GM20000 (cell line): ENCODE results near the gene PITPNM1.

ENCODE experiments used
- DNase-seq: peaks from one replicate; pipeline ENCODE4 v3.0.0; 2012; ENCODE audit warnings: low spot score
- TF ChIP-seq, protein P1 (sequence below): IDR thresholded peaks from 2 replicates; pipeline ENCODE4 v1.5.1; 2012; ENCODE audit warnings: mild to moderate bottlenecking, control low read depth; ENCODE audit errors: extremely low read depth, missing control alignments

PITPNM1 gene

DNA sequence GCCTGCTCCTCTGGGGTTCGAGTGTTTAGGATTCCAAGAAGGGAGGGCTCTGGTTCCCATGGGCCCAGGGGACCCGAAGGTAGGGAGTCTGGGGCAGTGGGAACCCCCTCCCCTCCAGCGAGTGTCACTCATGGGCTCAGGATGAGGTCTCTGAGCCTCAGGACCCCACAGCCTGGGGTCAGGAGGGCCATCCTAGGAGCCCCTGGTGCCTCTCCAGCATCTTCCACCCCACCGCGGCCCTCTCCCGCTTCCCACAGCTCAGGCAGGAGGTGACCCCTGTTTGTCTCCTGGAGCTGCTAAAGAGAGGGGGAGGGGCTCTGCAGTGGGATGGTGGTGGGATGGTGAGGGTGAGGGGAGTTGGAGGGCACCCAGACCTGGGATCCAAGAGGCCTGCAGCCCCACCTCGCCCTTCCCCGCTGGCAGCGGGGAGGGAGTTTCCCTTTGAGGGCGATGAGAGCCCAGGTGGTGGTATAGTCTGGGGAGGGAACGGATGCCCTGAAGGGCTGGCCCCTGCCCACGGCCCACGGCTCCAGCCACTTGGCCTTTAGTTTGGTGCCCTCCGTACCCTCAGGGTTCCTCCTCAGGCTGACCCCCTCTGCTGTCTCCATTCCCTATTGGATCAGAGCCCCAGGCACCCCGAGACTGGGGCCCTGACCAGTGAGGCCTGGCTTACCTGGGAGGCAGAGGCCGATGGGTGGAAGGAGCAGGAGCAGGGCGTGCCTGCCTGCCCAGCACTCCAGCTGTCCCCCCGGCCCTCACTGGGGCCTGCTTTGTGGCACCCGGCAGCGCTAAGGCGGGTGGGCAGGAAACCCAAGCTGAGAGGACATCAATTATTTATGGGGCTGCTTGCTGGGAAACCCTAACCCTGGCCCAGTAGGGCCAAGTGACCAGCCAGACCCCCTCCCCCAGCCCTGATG is 51.1 kb downstream of the PITPNM1 start:
- TF ChIP-seq, protein P1, sequence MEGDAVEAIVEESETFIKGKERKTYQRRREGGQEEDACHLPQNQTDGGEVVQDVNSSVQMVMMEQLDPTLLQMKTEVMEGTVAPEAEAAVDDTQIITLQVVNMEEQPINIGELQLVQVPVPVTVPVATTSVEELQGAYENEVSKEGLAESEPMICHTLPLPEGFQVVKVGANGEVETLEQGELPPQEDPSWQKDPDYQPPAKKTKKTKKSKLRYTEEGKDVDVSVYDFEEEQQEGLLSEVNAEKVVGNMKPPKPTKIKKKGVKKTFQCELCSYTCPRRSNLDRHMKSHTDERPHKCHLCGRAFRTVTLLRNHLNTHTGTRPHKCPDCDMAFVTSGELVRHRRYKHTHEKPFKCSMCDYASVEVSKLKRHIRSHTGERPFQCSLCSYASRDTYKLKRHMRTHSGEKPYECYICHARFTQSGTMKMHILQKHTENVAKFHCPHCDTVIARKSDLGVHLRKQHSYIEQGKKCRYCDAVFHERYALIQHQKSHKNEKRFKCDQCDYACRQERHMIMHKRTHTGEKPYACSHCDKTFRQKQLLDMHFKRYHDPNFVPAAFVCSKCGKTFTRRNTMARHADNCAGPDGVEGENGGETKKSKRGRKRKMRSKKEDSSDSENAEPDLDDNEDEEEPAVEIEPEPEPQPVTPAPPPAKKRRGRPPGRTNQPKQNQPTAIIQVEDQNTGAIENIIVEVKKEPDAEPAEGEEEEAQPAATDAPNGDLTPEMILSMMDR, result no peak
- DNase-seq, result no peak

DNA sequence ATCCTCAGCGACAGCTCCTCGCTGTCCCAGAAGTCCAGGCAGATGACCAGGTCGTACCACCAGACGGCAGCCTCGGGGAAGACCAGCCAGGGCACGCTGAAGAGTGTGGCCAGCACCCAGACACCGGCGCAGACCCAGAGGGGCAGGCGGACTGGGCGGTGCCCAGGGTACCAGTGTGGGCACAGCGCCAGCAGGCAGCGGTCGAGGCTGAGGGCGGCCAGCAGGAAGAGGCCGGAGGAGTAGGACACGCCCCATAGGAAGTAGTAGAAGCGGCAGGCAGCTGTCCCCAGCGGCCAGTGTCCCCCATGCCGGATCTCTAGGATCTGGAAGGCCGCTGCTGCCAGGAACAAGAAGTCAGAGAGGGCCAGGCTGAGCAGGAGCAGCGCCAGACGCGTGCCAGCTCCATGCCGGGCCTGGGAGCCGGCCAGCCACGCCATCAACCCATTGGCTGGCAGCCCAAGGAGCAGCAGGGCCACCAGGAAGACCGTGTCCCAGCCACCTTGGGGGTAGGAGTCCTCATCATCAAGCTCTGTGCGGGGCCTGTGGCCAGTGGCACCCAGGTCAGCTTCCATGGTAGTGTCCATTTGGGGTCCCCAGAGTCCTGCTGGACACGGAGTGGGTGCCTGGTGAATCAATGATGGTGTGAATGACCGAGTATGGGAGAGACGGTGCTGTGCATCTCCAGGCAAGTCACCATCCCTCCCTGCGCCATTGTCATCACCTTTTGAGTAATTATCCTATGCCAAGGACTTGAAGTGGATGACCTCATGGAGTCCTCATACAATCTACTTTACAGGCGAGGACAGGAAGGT is 52.8 kb downstream of the PITPNM1 start, which contains the start of gene GPR152:
Gene GPR152 (minus strand): TSS at position 589 of the 812 bp plus-strand sequence. CDS start 5 bp downstream, at position 584.
- DNase-seq, result no peak
- TF ChIP-seq, protein P1, result no peak

DNA sequence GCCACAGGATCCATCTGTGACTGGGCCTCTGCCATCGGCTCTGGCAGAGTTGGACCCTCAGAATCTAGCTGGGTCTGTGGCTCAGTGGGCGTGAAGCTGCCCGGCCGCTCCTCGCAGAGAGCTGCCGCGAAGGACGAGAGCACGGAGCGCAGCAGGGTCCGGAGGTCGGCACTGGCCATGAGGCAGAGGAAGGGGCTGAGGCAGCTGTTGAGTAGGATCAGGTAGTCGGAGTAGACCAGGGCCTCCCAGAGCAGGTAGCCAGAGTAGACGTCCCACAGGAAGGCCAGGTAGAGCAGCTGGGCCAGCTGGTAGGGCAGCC is 53.5 kb downstream of the PITPNM1 start:
- DNase-seq, result no peak
- TF ChIP-seq, protein P1, result no peak

DNA sequence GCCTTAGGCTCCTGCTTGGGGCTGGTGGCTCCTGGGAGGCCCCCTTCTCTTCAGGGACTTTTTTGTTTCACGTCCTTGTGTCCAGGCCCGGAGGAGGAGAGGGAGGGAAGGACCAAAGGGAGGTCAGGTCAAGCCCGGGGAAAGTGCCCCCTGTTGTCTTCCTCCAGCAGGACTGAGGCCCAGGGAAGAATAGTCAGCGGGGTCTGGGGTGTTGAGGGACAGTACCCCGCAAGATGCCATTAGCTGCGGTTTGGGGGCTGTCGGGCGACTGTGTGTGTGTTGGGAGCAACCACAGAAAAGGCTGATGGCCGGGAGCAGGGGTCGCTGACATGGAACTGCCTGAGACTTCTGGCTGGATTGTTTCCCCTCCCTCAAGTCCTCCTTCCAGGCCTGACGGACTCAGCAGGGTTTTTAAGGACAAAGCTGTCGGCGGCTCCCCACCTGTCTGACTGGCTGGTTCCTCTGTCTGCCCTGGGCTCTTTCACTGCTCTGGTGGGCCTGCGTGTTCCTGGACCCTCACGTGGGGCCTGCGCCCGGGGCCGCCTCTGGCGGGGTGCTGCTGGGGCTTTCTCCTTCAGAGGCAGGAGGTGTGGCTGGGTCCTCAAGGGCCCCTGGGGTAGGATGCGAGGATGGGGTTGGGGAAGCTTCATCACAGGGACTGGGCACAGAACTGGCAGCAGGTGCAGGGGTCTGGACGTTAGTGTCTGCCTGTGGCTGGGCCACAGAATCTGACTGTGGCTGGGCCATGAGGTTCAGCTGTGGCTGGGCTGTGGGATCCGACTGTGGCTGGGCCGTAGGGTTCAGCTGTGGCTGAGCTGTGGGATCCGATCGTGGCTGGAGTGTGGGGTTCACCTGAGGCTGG is 54.1 kb downstream of the PITPNM1 start:
- DNase-seq, result no peak
- TF ChIP-seq, protein P1, result no peak

DNA sequence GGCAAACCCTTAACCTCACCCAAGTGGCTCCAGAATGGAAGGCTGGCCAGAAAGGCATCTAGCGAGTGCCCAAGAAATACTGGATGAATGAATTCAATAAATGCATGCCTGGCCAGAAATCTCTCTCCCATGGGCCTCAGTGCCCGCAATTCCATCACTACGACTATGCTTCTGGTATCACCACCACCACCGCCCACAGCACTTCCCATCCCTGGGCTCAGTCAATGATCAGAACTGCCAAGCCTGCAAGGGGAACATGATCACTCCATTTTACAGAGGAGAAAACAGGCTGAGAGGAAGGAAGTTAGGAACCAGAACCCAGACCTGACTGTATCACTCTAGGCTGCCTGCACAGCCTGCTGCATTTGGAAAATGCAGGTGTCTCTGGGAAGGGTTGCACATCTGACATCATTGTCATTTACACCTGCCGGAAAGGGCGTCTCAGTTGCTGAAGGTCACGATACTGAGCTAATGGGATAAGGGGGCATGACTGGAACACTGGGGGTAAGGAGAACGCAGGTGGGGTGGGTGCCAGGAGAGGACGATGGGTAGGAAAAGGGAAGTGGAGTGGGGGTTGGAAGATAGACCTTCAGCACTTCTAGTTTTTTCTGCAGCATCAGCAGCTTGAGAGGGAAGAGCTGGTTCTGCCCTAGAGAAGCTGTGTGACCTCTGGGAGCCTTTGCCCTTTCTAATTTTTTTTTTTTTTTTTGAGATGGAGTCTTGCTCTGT is 55.9 kb downstream of the PITPNM1 start:
- no peak for DNase-seq
- TF ChIP-seq, protein P1, result no peak

DNA sequence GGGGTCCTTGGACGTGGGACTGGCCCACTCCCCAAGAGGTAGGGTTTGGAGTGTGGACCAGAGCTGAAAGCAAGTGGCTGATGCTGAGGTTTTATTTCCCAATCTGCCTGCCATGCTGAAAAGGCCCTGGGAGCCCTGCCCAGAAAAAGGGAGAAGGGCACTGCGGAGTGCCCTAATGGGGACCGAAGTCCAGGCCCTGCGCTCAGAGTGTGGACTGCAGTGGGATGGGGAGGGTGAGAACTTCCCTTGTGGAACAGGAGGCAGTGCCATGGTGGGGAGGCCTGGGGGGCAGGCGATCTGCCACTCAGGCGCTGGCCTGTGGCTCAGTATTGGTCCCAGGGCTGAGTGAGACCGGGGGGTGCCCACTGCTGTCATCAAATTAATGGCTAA is 56.9 kb downstream of the PITPNM1 start:
- TF ChIP-seq, protein P1, result no peak
- no peak for DNase-seq
